ENCODE results near the gene SERPINA3.

- TF ChIP-seq TAF1 (IDR thresholded peaks at IDR 0.05; ENCODE audit: low read depth, low read length) = no peak
- TF ChIP-seq EGR1 (IDR thresholded peaks at IDR 0.05; ENCODE audit: borderline replicate concordance, low read depth, low read length) = no peak
- no peak for TF ChIP-seq JUN (IDR thresholded peaks at IDR 0.05; ENCODE audit: low read depth, low read length)
- TF ChIP-seq POLR2AphosphoS5 (IDR thresholded peaks at IDR 0.05; ENCODE audit: low read depth, low read length) = no peak
- no peak for TF ChIP-seq EP300 (IDR thresholded peaks at IDR 0.05; ENCODE audit: borderline replicate concordance in 1 of 2, low read depth in 2 of 2, low read length in 2 of 2)
- TF ChIP-seq CTCF (IDR thresholded peaks at IDR 0.05; ENCODE audit: control extremely low read depth in 1 of 3, insufficient read depth in 1 of 3, low read depth in 1 of 3, low read length in 3 of 3) = no peak
- no peak for TF ChIP-seq CREB1 (IDR thresholded peaks at IDR 0.05)
These were observed 10.3 kb upstream of the SERPINA3 start for GRCh38 chr14:94601884-94602391.
